Testis (tissue), 3 donors: ENCODE measurements around the gene CRK. TPM values are rescaled to one million over a fixed set of nuclear protein-coding genes. Genes with fewer than 3 reads are reported as not detected.

ENCODE experiments used
- DNase-seq: peaks from one replicate; pipeline ENCODE4 v3.0.0-alpha.2; 2019
- H3K27ac ChIP-seq, 2 donors: fragments of 200-600 bp; sonication (generic); one replicate each; pipeline ENCODE4 v1.5.1; 2019
- H3K27me3 ChIP-seq: fragments of 200-600 bp; sonication (generic); one replicate; pipeline ENCODE4 v1.5.1; 2019
- H3K36me3 ChIP-seq: fragments of 200-600 bp; sonication (generic); one replicate; pipeline ENCODE4 v1.5.1; 2017; ENCODE audit warnings: low read depth; ENCODE audit errors: missing control alignments
- H3K4me1 ChIP-seq: fragments of 200-600 bp; sonication (generic); one replicate; pipeline ENCODE4 v1.5.1; 2019
- H3K4me3 ChIP-seq, 2 donors: fragments of 200-600 bp; sonication (generic); one replicate each; pipeline ENCODE4 v1.5.1; 2017 to 2019
- H3K9me3 ChIP-seq: fragments of 200-600 bp; sonication (generic); one replicate; pipeline ENCODE4 v1.5.1; 2017
- CTCF ChIP-seq, 3 experiments: fragments of 450-650 bp in 2 of 3; fragments of 200-600 bp in 1 of 3; sonication (generic) in 1 of 3; IDR thresholded peaks; one replicate each; pipeline ENCODE4 v1.5.1; 2016 to 2019; ENCODE audit warnings: antibody characterized with exemption in 3 of 3, mild to moderate bottlenecking in 2 of 3, moderate library complexity in 1 of 3
- POLR2A ChIP-seq: fragments of 450-650 bp; IDR thresholded peaks from one replicate; pipeline ENCODE4 v1.6.1; 2017; ENCODE audit warnings: antibody characterized with exemption, mild to moderate bottlenecking, moderate library complexity
- WGBS, 2 donors: methylation state at CpG; one replicate each; pipeline ENCODE4 v1.1.5; 2018; 5-methylcytosine and 5-hydroxymethylcytosine counted together
- intact Hi-C: fragments of 100-400 bp; cut with DNase I; formaldehyde crosslinking; loops from one replicate; pipeline ENCODE4 v1.15.1; 2023; ENCODE audit warnings: low total_unique reads
- polyA plus RNA-seq: library from polyadenylated mRNA; stranded (reverse); fragments of 350-450 nt; fragmentation: Illumina TruSeq; extraction: RNeasy Lipid Tissue Mini Kit (QIAGEN cat#74804); gene quantifications from one replicate; pipeline ENCODE4 v1.2.3, GENCODE V29; 2014; ENCODE audit warnings: low read depth, low replicate concordance; ENCODE audit not compliant: insufficient read depth
- total RNA-seq, 2 donors: library from RNA; depleted of rRNA; stranded (reverse); fragments of >200 nt; gene quantifications; one replicate each; pipeline ENCODE4 v1.2.3, GENCODE V29; 2016

CRK gene
- total and polyA plus RNA-seq, 3 donors from 2014 or later, result 45.7 to 79.1 (median 68.4) TPM

GRCh38 chr17:1372618-1373017 lies 83.4 kb downstream of the CRK start:
- Histone ChIP-seq H3K4me1 (peaks cover 44% of the 10 kb centered on the region), H3K27me3 (no peaks in the 10 kb centered on the region), H3K4me3 (no peak overlapping the region), H3K36me3 (no peaks in the 10 kb centered on the region), H3K9me3 (no peaks in the 10 kb centered on the region), H3K27ac (no peak overlapping the region)
- intact Hi-C loops, result no loop called here
- no peak for TF ChIP-seq CTCF (IDR thresholded peaks at IDR 0.05)
- TF ChIP-seq POLR2A, result no peak
- DNase-seq, result no peak
- 75 to 77% methylated on average over 7 of the region's 7 CpGs for WGBS, 2 donors

GRCh38 chr17:1371893-1372590 lies 84.0 kb downstream of the CRK start:
- Histone ChIP-seq H3K36me3 (no peaks in the 10 kb centered on the region), H3K27ac (no peak overlapping the region), H3K27me3 (no peaks in the 10 kb centered on the region), H3K4me3 (no peak overlapping the region), H3K9me3 (no peaks in the 10 kb centered on the region), H3K4me1 (peaks cover 39% of the 10 kb centered on the region)
- TF ChIP-seq POLR2A (no peak), CTCF (IDR thresholded peaks at IDR 0.05) (no peak)
- intact Hi-C loops, result no loop called here
- WGBS, 2 donors, result 70 to 74% methylated on average over 17 of the region's 17 CpGs
- DNase-seq, result no peak

Other genes starting within 250 kb of the CRK start
- gene BHLHA9, start 185.8 kb downstream of the CRK start, total RNA-seq, result under 1 TPM; 0.56 to 0.79 TPM
- gene BHLHA9, start 185.8 kb downstream of the CRK start, polyA plus RNA-seq, result not detected
- 1 to 10 TPM in 1 of 2 donors, under 1 TPM in 1; 0.99 to 1.3 TPM for gene TRARG1, start 176.6 kb downstream of the CRK start, total RNA-seq
- 1.3 TPM for gene TRARG1, start 176.6 kb downstream of the CRK start, polyA plus RNA-seq
- gene YWHAE, start 56.0 kb downstream of the CRK start, total RNA-seq, result 100 to 1,000 TPM; 678 to 749 TPM
- gene YWHAE, start 56.0 kb downstream of the CRK start, polyA plus RNA-seq, result 649 TPM
- 10 to 100 TPM; 45.0 to 68.3 TPM for gene MYO1C, start 36.5 kb upstream of the CRK start, total RNA-seq
- gene MYO1C, start 36.5 kb upstream of the CRK start, polyA plus RNA-seq, result 49.2 TPM
- 10 to 100 TPM; 83.4 to 87.8 TPM for gene INPP5K, start 60.4 kb upstream of the CRK start, total RNA-seq
- 81.2 TPM for gene INPP5K, start 60.4 kb upstream of the CRK start, polyA plus RNA-seq
- 10 to 100 TPM; 52.7 to 53.1 TPM for gene PITPNA, start 106.6 kb upstream of the CRK start, total RNA-seq
- 92.4 TPM for gene PITPNA, start 106.6 kb upstream of the CRK start, polyA plus RNA-seq
- gene SLC43A2, start 172.6 kb upstream of the CRK start, total RNA-seq, result 10 to 100 TPM; 12.4 to 15.7 TPM
- 11.7 TPM for gene SLC43A2, start 172.6 kb upstream of the CRK start, polyA plus RNA-seq
- gene SCARF1, start 189.5 kb upstream of the CRK start, total RNA-seq, result 10 to 100 TPM in 1 of 2 donors, 1 to 10 TPM in 1; 9.3 to 11.6 TPM
- 4.7 TPM for gene SCARF1, start 189.5 kb upstream of the CRK start, polyA plus RNA-seq
- 10 to 100 TPM; 30.6 to 32.5 TPM for gene RILP, start 193.6 kb upstream of the CRK start, total RNA-seq
- 8.4 TPM for gene RILP, start 193.6 kb upstream of the CRK start, polyA plus RNA-seq
- 100 to 1,000 TPM; 307 to 325 TPM for gene PRPF8, start 228.6 kb upstream of the CRK start, total RNA-seq
- gene PRPF8, start 228.6 kb upstream of the CRK start, polyA plus RNA-seq, result 315 TPM